Stimulated activated CD4-positive, alpha-beta T cell treated with anti-CD3 and anti-CD28 coated beads, TNF-alpha, amount 100 ng/mL, for 4 hours (primary cell): ENCODE data around the gene PARVA.

Experiments used
- DNase-seq, 3 experiments: peaks; one replicate each; pipeline ENCODE4 v3.0.0-alpha.2; 2020; ENCODE audit warnings: low read depth in 3 of 3

Gene PARVA

GRCh38 chr11:12529041-12529440 lies 151.7 kb downstream of the PARVA start:
- DNase-seq, result no peak

- no peak for DNase-seq
These were observed 152.4 kb downstream of the PARVA start for GRCh38 chr11:12529793-12530192.

- no peak for DNase-seq
These were observed 153.6 kb downstream of the PARVA start for GRCh38 chr11:12531020-12531419.

GRCh38 chr11:12531681-12532080 lies 154.3 kb downstream of the PARVA start:
- DNase-seq, result no peak

- no peak for DNase-seq
These were observed 155.2 kb downstream of the PARVA start for GRCh38 chr11:12532580-12532979.

GRCh38 chr11:12534549-12534948 lies 157.2 kb downstream of the PARVA start:
- no peak for DNase-seq

GRCh38 chr11:12535321-12535720 lies 157.9 kb downstream of the PARVA start:
- no peak for DNase-seq

- no peak for DNase-seq
These were observed 159.2 kb downstream of the PARVA start for GRCh38 chr11:12536566-12536965.

GRCh38 chr11:12537778-12538401 lies 160.5 kb downstream of the PARVA start:
- no peak for DNase-seq

GRCh38 chr11:12538889-12539421 lies 161.6 kb downstream of the PARVA start:
- no peak for DNase-seq

- DNase-seq, result no peak
These were observed 162.2 kb downstream of the PARVA start for GRCh38 chr11:12539572-12539971.

GRCh38 chr11:12540075-12540680 lies 162.8 kb downstream of the PARVA start:
- no peak for DNase-seq

- no peak for DNase-seq
These were observed 163.7 kb downstream of the PARVA start for GRCh38 chr11:12540913-12541582.

- no peak for DNase-seq
These were observed 164.3 kb downstream of the PARVA start for GRCh38 chr11:12541583-12542151.

GRCh38 chr11:12542186-12542935 lies 165.0 kb downstream of the PARVA start:
- no peak for DNase-seq

GRCh38 chr11:12543596-12544415 lies 166.4 kb downstream of the PARVA start:
- no peak for DNase-seq

- DNase-seq, result no peak
These were observed 167.8 kb downstream of the PARVA start for GRCh38 chr11:12544986-12545775.

- DNase-seq, result no peak
These were observed 168.8 kb downstream of the PARVA start for GRCh38 chr11:12546122-12546521.

GRCh38 chr11:12546660-12547059 lies 169.3 kb downstream of the PARVA start:
- no peak for DNase-seq

GRCh38 chr11:12547953-12548650 lies 170.7 kb downstream of the PARVA start:
- DNase-seq, result no peak
